HepG2 (cell line): Measurements from ENCODE around the gene SOX12. TPM values are rescaled to one million over a fixed set of nuclear protein-coding genes. Genes with fewer than 3 reads are reported as not detected.

Source experiments
- MTF1 ChIP-seq: sonication (generic); formaldehyde crosslinking; IDR thresholded peaks from 2 replicates; pipeline ENCODE4 v1.5.0; 2020; ENCODE audit warnings: missing genetic modification reagents
- NFATC3 ChIP-seq: sonication (generic); formaldehyde crosslinking; IDR thresholded peaks from 2 replicates; pipeline ENCODE4 v1.5.1; 2020; ENCODE audit warnings: mild to moderate bottlenecking, missing genetic modification reagents
- SOX13 ChIP-seq, 3 experiments: fragments of 450-650 bp in 1 of 3; sonication (generic) in 1 of 3; formaldehyde crosslinking in 1 of 3; IDR thresholded peaks in 2 of 3; conservative IDR thresholded peaks in 1 of 3; 2 replicates each; pipeline versions ENCODE4 v1.5.0 to v1.6.1; 2016 to 2020; ENCODE audit warnings: antibody characterized with exemption in 1 of 3, mild to moderate bottlenecking in 1 of 3, missing compliant biosample characterization in 1 of 3, missing genetic modification reagents in 1 of 3, moderate library complexity in 1 of 3
- ZNF10 ChIP-seq: sonication (generic); formaldehyde crosslinking; IDR thresholded peaks from 2 replicates; pipeline ENCODE4 v1.4.0; 2020; ENCODE audit warnings: mild to moderate bottlenecking, low read depth, missing genetic modification reagents, borderline replicate concordance
- ZNF101 ChIP-seq: sonication (generic); formaldehyde crosslinking; IDR thresholded peaks from 2 replicates; pipeline ENCODE4 v1.4.0; 2020; ENCODE audit warnings: mild to moderate bottlenecking, low read depth, missing genetic modification reagents, borderline replicate concordance
- ZNF180 ChIP-seq: sonication (generic); formaldehyde crosslinking; IDR thresholded peaks from 2 replicates; pipeline ENCODE4 v1.4.0; 2020; ENCODE audit warnings: low read depth, missing genetic modification reagents, borderline replicate concordance
- ZNF260 ChIP-seq: sonication (generic); formaldehyde crosslinking; IDR thresholded peaks from 2 replicates; pipeline ENCODE4 v1.4.0; 2020; ENCODE audit warnings: missing genetic modification reagents, low read depth, mild to moderate bottlenecking, borderline replicate concordance
- ZNF383 ChIP-seq: sonication (generic); formaldehyde crosslinking; IDR thresholded peaks from 2 replicates; pipeline ENCODE4 v1.4.0; 2020; ENCODE audit warnings: missing genetic modification reagents, mild to moderate bottlenecking, borderline replicate concordance
- ZNF530 ChIP-seq: sonication (generic); formaldehyde crosslinking; IDR thresholded peaks from 2 replicates; pipeline ENCODE4 v1.5.0; 2020; ENCODE audit warnings: low read depth, mild to moderate bottlenecking, missing genetic modification reagents
- ZNF557 ChIP-seq: sonication (generic); formaldehyde crosslinking; IDR thresholded peaks from 2 replicates; pipeline ENCODE4 v1.4.0; 2020; ENCODE audit warnings: missing genetic modification reagents
- polyA plus RNA-seq, 8 experiments: library from polyadenylated mRNA; depleted of rRNA in 3 of 8; stranded (reverse) in 7 of 8; unstranded in 1 of 8; fragments of >200 nt; fragmentation: Illumina TruSeq in 4 of 8; extraction: Trizol in 4 of 8; gene quantifications; 2 replicates each; pipeline versions ENCODE4 v1.2.1 to v1.2.3, GENCODE V29; 2011 to 2016; ENCODE audit warnings: low read depth in 4 of 8, missing spikeins in 1 of 8, mixed read lengths in 1 of 8; ENCODE audit not compliant: insufficient read depth in 1 of 8
- total RNA-seq, 5 experiments: library from RNA; depleted of rRNA; stranded (reverse); fragments of >200 nt; fragmentation: Illumina TruSeq; extraction: Trizol; gene quantifications; 2 replicates each; pipeline ENCODE4 v1.2.3, GENCODE V29; 2016; ENCODE audit warnings: low read depth in 1 of 5
- TF ChIP-seq, protein P1 (sequence below): sonication (generic); formaldehyde crosslinking; IDR thresholded peaks from 2 replicates; pipeline ENCODE4 v1.4.0; 2020; ENCODE audit warnings: missing genetic modification reagents
- TF ChIP-seq, protein P2 (sequence below): sonication (generic); formaldehyde crosslinking; IDR thresholded peaks from 2 replicates; pipeline ENCODE4 v1.8.0; 2022; ENCODE audit warnings: mild to moderate bottlenecking, missing genetic modification reagents, moderate library complexity
- TF ChIP-seq, protein P3 (sequence below): conservative IDR thresholded peaks from 2 replicates; pipeline ENCODE4 v1.6.1; 2018; ENCODE audit warnings: missing genetic modification reagents
- TF ChIP-seq, protein P4 (sequence below): sonication (generic); formaldehyde crosslinking; IDR thresholded peaks from 2 replicates; pipeline ENCODE4 v1.4.0; 2020; ENCODE audit warnings: missing genetic modification reagents, mild to moderate bottlenecking, borderline replicate concordance
- TF ChIP-seq, protein P5 (sequence below): sonication (generic); IDR thresholded peaks from 2 replicates; pipeline ENCODE4 v1.6.1; 2016; ENCODE audit warnings: low read depth, borderline replicate concordance

SOX12 gene
- total and polyA plus RNA-seq, 2 of the 13 experiments (the other 11 are each of a cell fraction or from before 2014, with no cell fraction given) = 10.0 to 18.7 TPM

DNA sequence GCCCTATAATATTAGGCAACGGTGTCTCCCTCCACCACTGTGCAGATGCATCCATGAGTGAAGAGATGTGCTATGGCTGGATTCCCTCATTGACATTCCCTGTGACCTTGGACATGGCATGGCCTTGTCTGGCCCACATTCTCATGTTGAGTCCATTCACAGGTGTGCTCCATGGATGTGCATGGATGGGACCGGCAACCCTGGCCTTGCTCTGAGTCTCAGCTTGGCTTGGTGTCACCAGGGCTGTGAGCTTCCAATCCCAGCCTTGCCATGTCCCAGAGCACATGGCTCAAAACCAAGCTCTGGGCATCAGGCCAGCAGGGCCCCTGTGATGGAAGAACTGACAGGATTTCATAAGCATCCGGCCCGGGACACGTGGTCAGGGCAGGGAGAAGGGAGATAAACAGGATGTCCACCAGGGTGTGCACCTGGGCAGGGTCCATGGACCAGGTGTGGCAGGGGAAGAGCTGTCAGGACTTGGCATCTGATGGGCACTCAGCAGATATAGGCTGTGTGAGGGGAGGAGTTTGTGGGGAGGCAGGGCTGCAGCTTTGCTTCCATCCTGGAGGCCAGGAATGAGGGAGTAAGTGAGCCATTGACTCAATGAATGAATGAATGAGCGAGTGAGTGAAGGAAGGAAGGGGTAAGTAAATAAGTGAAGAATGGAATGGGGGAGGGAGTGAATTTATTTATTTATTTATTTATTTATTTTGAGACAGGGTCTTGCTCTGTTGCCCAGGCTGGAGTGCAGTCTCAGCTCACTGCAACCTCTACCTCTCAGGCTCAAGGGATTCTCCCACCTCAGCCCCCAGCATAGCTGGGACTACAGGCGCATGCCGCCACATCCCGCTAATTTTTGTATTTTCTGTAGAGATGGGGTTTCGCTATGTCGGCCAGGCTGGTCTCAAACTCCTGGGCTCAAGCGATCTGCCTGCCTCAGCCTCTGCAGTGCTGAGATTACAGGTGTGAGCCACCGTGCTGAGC lies 37.2 kb downstream of the SOX12 start (continued):
- TF ChIP-seq, protein P1, sequence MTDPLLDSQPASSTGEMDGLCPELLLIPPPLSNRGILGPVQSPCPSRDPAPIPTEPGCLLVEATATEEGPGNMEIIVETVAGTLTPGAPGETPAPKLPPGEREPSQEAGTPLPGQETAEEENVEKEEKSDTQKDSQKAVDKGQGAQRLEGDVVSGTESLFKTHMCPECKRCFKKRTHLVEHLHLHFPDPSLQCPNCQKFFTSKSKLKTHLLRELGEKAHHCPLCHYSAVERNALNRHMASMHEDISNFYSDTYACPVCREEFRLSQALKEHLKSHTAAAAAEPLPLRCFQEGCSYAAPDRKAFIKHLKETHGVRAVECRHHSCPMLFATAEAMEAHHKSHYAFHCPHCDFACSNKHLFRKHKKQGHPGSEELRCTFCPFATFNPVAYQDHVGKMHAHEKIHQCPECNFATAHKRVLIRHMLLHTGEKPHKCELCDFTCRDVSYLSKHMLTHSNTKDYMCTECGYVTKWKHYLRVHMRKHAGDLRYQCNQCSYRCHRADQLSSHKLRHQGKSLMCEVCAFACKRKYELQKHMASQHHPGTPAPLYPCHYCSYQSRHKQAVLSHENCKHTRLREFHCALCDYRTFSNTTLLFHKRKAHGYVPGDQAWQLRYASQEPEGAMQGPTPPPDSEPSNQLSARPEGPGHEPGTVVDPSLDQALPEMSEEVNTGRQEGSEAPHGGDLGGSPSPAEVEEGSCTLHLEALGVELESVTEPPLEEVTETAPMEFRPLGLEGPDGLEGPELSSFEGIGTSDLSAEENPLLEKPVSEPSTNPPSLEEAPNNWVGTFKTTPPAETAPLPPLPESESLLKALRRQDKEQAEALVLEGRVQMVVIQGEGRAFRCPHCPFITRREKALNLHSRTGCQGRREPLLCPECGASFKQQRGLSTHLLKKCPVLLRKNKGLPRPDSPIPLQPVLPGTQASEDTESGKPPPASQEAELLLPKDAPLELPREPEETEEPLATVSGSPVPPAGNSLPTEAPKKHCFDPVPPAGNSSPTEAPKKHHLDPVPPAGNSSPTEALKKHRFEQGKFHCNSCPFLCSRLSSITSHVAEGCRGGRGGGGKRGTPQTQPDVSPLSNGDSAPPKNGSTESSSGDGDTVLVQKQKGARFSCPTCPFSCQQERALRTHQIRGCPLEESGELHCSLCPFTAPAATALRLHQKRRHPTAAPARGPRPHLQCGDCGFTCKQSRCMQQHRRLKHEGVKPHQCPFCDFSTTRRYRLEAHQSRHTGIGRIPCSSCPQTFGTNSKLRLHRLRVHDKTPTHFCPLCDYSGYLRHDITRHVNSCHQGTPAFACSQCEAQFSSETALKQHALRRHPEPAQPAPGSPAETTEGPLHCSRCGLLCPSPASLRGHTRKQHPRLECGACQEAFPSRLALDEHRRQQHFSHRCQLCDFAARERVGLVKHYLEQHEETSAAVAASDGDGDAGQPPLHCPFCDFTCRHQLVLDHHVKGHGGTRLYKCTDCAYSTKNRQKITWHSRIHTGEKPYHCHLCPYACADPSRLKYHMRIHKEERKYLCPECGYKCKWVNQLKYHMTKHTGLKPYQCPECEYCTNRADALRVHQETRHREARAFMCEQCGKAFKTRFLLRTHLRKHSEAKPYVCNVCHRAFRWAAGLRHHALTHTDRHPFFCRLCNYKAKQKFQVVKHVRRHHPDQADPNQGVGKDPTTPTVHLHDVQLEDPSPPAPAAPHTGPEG = peak; percentile 85; the same call in 1 of the 2 replicates
- TF ChIP-seq ZNF10 (CRISPR knock-in tag) (peak; percentile 97; the same call in 1 of the 2 replicates), ZNF530 (CRISPR knock-in tag) (no peak), NFATC3 (CRISPR knock-in tag) (0 out of 2 replicates have a peak, but pooled peaks have one; percentile 97), ZNF383 (CRISPR knock-in tag) (peak; percentile 97; the same call in 1 of the 2 replicates), ZNF557 (CRISPR knock-in tag) (0 out of 2 replicates have a peak, but pooled peaks have one; percentile 74), ZNF101 (CRISPR knock-in tag) (peak; percentile 90; the same call in 1 of the 2 replicates), ZNF180 (CRISPR knock-in tag) (no peak), ZNF260 (CRISPR knock-in tag) (no peak), MTF1 (CRISPR knock-in tag) (no peak), SOX13 (IDR thresholded peaks at IDR 0.05) (no peak), SOX13 (CRISPR knock-in tag; conservative IDR thresholded peaks at IDR 0.05 in 1 of 2, IDR thresholded peaks at IDR 0.05 in 1 of 2) (peak in 1 of 2 experiments; percentile 92; a peak in 2 of 4 replicates)
- TF ChIP-seq, protein P2, sequence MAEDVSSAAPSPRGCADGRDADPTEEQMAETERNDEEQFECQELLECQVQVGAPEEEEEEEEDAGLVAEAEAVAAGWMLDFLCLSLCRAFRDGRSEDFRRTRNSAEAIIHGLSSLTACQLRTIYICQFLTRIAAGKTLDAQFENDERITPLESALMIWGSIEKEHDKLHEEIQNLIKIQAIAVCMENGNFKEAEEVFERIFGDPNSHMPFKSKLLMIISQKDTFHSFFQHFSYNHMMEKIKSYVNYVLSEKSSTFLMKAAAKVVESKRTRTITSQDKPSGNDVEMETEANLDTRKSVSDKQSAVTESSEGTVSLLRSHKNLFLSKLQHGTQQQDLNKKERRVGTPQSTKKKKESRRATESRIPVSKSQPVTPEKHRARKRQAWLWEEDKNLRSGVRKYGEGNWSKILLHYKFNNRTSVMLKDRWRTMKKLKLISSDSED = no peak
- TF ChIP-seq, protein P3, sequence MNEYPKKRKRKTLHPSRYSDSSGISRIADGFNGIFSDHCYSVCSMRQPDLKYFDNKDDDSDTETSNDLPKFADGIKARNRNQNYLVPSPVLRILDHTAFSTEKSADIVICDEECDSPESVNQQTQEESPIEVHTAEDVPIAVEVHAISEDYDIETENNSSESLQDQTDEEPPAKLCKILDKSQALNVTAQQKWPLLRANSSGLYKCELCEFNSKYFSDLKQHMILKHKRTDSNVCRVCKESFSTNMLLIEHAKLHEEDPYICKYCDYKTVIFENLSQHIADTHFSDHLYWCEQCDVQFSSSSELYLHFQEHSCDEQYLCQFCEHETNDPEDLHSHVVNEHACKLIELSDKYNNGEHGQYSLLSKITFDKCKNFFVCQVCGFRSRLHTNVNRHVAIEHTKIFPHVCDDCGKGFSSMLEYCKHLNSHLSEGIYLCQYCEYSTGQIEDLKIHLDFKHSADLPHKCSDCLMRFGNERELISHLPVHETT = peak; percentile 96
- TF ChIP-seq, protein P4, sequence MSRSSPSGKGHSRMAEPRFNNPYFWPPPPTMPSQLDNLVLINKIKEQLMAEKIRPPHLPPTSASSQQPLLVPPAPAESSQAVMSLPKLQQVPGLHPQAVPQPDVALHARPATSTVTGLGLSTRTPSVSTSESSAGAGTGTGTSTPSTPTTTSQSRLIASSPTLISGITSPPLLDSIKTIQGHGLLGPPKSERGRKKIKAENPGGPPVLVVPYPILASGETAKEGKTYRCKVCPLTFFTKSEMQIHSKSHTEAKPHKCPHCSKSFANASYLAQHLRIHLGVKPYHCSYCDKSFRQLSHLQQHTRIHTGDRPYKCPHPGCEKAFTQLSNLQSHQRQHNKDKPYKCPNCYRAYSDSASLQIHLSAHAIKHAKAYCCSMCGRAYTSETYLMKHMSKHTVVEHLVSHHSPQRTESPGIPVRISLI (CRISPR knock-in tag) = peak; percentile 92
- TF ChIP-seq, protein P5, sequence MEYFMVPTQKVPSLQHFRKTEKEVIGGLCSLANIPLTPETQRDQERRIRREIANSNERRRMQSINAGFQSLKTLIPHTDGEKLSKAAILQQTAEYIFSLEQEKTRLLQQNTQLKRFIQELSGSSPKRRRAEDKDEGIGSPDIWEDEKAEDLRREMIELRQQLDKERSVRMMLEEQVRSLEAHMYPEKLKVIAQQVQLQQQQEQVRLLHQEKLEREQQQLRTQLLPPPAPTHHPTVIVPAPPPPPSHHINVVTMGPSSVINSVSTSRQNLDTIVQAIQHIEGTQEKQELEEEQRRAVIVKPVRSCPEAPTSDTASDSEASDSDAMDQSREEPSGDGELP = peak; percentile 84
